ENCODE data around the gene DLG1.

The DLG1 gene

DNA sequence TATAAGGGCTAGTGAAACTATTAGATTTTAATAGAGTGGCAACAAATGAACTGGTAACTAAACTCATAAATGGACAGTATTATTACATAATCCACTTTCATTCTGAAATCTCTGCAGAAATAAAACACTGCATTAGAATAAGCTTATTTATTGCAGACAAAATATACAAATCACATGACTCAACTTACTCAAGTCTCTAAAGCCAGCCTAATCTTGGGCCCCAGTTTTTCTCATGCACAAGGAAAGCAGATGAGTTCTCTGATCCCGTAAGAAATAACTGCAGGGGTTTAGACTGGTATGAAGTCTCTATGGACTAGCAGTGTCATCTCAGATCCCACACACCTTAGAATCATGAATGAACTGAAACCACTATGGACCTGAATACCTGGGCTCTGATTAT is 5.8 kb downstream of the DLG1 start:
- TF ChIP-seq, protein P1, sequence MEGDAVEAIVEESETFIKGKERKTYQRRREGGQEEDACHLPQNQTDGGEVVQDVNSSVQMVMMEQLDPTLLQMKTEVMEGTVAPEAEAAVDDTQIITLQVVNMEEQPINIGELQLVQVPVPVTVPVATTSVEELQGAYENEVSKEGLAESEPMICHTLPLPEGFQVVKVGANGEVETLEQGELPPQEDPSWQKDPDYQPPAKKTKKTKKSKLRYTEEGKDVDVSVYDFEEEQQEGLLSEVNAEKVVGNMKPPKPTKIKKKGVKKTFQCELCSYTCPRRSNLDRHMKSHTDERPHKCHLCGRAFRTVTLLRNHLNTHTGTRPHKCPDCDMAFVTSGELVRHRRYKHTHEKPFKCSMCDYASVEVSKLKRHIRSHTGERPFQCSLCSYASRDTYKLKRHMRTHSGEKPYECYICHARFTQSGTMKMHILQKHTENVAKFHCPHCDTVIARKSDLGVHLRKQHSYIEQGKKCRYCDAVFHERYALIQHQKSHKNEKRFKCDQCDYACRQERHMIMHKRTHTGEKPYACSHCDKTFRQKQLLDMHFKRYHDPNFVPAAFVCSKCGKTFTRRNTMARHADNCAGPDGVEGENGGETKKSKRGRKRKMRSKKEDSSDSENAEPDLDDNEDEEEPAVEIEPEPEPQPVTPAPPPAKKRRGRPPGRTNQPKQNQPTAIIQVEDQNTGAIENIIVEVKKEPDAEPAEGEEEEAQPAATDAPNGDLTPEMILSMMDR (IDR thresholded peaks at IDR 0.05): no peak
- H3K4me3 ChIP-seq: no peak overlapping the region
- no peak overlapping the region for H3K27ac ChIP-seq
- DNase-seq (ENCODE audit: low spot score): no peak

DNA sequence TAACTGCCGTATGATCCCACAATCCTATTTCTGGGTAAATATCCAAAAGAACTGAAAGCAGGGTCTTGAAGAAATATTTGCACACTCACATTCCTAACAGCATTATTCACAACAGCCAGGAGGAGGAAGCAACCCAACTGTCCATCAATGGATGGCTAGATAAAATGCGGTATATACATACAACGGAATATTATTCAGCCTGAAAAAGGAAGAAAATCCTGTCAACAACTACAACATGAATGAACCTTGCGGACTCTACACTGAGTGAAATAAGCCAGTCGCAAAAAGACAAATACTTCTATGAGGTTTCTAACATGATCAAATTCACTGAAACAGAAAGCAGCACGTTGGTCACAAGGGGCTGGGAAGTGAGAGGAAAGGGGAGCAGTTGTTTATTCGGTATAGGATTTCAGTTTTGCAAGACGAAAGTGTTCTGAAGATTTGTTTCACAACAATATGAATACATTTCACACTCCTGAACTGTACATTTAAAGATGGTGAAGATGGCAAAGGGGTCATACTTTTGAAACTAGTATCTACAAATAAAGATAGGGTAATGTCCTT is 6.2 kb downstream of the DLG1 start:
- Histone ChIP-seq H3K27ac (no peak overlapping the region), H3K4me3 (no peak overlapping the region)
- TF ChIP-seq, protein P1 (IDR thresholded peaks at IDR 0.05): no peak
- DNase-seq (ENCODE audit: low spot score): no peak

DNA sequence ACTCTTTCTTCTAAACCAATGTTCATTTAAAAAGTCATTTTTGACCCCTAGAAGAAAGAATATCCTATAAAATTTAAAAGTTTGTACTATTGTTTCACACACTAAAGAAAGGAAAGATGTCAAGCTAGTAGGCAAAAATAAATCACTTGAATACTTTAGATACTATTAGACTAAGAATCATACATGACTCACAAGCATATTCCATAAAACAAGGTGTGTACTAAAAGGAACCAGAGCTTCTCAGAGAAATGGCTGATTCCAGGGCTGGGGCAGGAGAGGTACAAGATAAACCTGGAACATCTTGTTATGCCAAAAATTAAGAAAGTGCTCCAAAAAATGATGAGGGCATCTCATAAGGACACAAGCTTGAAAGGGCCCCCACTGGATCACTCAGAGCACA is 8.7 kb downstream of the DLG1 start:
- TF ChIP-seq, protein P1 (IDR thresholded peaks at IDR 0.05): no peak
- Histone ChIP-seq H3K27ac (no peak overlapping the region), H3K4me3 (no peak overlapping the region)
- DNase-seq (ENCODE audit: low spot score): no peak

GRCh38 chr3:197286678-197287077 is 11.7 kb downstream of the DLG1 start:
- TF ChIP-seq, protein P1 (IDR thresholded peaks at IDR 0.05): no peak
- H3K27ac ChIP-seq: no peak overlapping the region
- H3K4me3 ChIP-seq: no peak overlapping the region
- no peak for DNase-seq (ENCODE audit: low spot score)

DNA sequence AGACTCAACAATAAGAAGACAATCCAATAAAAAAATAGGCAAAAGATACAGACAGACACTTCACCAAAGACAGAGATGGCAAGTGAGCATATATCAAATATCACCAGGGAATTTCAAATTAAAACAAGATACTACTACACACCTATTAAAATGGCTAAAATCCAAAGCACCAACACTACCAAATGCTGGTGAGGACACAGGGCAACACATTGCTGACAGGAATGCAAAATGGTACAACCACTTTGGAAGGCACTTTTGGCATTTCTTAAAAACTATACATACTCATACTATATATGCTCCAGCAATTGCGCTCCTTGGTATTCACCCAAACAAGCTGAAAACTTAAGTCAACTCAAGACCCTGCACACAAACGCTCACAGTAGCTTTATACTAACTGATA is 12.9 kb downstream of the DLG1 start:
- TF ChIP-seq, protein P1 (IDR thresholded peaks at IDR 0.05): no peak
- no peak overlapping the region for H3K27ac ChIP-seq
- H3K4me3 ChIP-seq: no peak overlapping the region
- DNase-seq (ENCODE audit: low spot score): no peak

GRCh38 chr3:197283045-197283444 is 15.4 kb downstream of the DLG1 start:
- no peak for DNase-seq (ENCODE audit: low spot score)

DNA sequence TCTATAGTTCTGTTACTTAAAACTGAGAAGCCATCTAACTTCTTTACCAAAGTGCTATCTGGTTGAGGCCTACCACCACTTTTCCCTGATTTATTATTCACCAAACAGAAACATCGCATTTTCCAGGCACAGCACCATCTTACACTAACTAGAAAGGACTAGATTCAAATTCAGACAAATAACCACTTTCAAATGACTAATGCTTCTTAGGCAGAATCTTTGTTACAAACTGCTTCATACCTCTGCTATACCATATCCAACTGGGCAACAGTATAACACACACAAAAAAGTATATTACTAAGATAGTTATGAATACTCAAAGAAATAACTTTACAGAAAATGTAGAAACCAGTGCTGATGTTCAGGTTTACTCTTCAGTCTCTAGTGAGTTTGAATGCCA is 16.6 kb downstream of the DLG1 start:
- DNase-seq (ENCODE audit: low spot score): no peak
- Histone ChIP-seq H3K4me3 (no peak overlapping the region), H3K27ac (no peak overlapping the region)
- TF ChIP-seq, protein P1 (IDR thresholded peaks at IDR 0.05): no peak

More at GRCh38 chr3:197283045-197283444, 15.4 kb downstream of the DLG1 start:
- TF ChIP-seq, protein P1 (IDR thresholded peaks at IDR 0.05): no peak
- no peak overlapping the region for H3K27ac ChIP-seq
- no peak overlapping the region for H3K4me3 ChIP-seq
